GM18505 (cell line): ENCODE data around the gene SNRK.
A peak's percentile ranks its signal among the peaks of the same experiment; 100 is the strongest.

Experiments
- ATAC-seq: cut with Tn5 transposase; IDR thresholded peaks from one replicate; pipeline ENCODE4 v1.9.1; 2021; ENCODE audit not compliant: unreplicated experiment
- POLR2A ChIP-seq: IDR thresholded peaks from 4 replicates; pipeline ENCODE4 v1.6.1; 2011; ENCODE audit warnings: borderline replicate concordance; ENCODE audit not compliant: insufficient read depth, insufficient read length; ENCODE audit errors: extremely low read depth

SNRK gene

DNA sequence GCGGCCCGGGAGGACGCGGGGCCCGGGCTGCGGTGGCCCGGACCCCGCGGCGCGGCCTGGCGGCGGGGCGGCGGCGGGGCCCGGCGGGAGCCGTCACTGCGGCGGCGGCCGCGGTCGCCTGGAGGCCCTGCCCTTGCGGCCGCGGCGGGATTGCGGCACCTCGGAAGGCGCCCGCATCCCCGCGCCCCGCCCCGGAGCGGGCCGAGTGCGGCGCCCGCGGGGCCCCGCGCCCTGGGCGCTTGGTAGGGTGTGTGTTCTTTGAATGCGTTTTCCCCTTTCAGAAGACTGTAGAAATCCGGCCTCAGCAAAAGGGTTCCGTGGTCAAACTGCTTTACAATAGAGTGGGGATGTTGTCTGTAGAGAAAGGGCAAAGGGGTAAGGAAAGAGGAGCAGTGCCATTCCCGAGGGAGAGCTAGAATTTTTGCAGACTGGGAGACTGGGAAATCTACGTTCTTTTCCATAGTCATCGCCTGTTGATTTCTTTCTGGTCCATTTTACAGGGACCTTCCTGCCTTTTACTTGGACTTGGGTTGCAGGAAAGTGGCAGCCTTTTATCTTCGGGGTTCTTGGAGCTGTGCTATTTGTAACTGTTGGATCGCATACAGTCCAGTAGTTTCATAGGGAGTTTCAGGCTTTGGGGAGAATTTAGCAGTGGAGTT, 630 bp downstream of the SNRK start:
- no peak for TF ChIP-seq POLR2A
- ATAC-seq, result peak; percentile 34

DNA sequence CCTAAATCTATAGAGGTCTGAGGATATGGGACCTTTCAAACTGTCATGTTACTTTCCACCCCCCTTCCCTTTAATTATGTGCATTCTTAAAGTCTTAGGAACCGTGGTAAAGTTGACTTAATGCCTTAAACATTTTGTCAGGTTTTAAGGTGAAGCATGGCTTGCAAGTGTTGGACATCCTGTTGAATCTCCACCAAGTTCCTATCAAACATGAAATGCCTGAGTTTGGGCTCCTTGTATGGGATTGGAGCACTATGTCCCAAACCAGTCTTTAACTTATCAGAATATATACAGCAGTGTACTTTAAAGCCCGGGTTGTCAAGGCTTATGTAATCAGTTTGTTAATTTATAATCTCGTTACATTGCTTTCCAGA, 1.1 kb downstream of the SNRK start:
- no peak for TF ChIP-seq POLR2A
- no peak for ATAC-seq

GRCh38 chr3:43288366-43288765, 2.0 kb downstream of the SNRK start:
- no peak for TF ChIP-seq POLR2A
- ATAC-seq, result no peak

DNA sequence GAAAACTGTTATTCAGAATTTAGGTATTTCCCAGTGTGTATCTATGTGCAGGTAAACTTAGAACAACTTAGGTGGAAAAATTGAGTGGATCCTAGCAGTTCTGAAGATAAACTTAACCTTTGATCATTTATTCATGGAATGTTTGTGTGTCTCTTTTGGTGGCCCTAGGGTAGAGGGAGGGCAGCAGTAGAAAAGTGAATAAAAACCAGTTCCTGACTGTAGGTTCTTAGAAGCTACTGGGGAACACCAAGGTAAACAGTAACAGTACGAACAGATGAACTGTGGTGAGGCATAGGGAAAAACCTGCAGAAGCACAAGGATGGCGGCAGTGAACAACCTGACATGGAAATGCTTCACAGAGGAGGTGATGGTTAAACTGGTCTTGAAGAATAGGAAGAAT, 2.5 kb downstream of the SNRK start:
- no peak for ATAC-seq
- no peak for TF ChIP-seq POLR2A

- no peak for TF ChIP-seq POLR2A
- ATAC-seq, result no peak
Observed at GRCh38 chr3:43289401-43289800, 3.1 kb downstream of the SNRK start.

- ATAC-seq, result no peak
- no peak for TF ChIP-seq POLR2A
Observed at GRCh38 chr3:43289841-43290470, 3.6 kb downstream of the SNRK start.

GRCh38 chr3:43290956-43291355, 4.6 kb downstream of the SNRK start:
- TF ChIP-seq POLR2A, result no peak
- no peak for ATAC-seq

DNA sequence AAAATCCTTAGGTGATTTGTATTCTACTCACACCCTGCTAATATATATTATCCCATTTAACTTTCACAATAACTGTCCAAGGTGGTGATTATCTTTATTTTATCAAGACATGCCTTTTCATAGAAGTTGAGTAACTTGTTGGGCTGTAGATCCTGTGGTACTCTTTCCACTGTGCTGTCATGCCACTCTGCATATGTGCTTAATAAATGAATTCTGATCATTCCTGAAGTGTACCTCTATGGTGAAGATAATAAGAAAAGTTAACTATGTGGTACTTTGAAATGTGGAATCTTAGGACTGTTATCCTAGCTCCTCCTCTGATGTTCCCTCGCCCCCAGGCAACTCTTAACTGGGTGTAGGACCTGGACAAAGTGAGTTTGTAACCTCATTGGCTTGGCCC, 5.2 kb downstream of the SNRK start:
- TF ChIP-seq POLR2A, result no peak
- no peak for ATAC-seq

DNA sequence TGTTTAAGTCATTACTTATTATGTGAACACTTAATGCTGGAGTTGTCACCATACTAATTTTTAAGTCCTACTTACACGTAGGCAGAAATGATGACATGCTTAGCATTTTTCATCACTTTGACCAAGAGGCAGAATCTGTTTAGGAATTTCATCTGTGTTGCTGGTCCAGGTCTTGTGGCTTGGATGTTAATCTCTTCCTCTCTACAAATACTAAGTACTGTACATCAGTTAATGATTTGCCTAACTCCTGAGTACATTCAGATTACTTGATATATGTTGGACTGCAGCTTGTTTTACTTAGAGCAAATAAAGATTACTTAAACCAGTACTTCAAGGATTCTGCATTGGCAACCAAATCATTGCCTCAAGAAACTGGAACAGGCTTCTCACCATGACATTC, 8.6 kb downstream of the SNRK start:
- TF ChIP-seq POLR2A, result no peak
- ATAC-seq, result no peak

- ATAC-seq, result peak; percentile 79
- TF ChIP-seq POLR2A, result no peak
Observed at GRCh38 chr3:43296565-43296964, 10.2 kb downstream of the SNRK start.

DNA sequence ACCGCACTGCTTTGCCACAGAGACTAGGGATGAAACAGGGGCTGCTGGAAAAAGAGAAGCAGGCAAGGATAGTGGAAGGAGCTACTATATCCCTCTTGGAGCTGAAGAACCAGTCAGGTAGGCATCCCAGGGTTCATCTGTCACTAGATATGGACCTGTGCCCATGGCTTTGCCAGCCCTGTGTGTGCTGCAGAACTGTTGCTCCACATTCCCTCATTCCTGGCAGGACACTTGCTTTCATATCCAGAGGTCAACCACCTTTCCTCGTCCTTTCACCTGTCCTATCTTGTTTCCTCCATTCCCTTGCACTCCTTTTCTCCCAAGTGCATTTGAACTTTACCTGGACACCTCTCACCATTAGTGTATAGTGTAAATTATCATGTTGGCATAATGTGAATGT, 12.0 kb downstream of the SNRK start:
- TF ChIP-seq POLR2A, result no peak
- no peak for ATAC-seq

DNA sequence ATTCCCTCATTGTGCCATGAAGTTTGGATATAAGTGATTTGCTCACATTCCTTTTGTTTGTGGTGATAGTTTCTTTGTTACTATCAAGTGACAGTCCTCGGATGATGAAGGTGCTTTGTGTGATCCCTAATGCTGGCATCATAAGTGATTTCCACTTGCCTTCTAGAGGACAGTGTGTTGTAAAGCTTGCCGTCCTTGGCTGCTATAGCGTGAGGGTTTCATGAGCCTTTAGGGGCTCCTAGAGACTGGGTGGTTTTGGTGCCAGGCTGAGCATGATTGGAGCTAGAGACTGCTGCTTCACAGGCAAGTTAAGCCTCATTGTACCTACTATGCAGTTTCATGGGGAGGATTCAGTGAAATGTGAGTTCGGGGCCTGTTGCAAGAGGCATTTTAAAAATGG, 12.4 kb downstream of the SNRK start:
- no peak for ATAC-seq
- no peak for TF ChIP-seq POLR2A

- no peak for ATAC-seq
- no peak for TF ChIP-seq POLR2A
Observed at GRCh38 chr3:43302116-43302880, 16.0 kb downstream of the SNRK start.

DNA sequence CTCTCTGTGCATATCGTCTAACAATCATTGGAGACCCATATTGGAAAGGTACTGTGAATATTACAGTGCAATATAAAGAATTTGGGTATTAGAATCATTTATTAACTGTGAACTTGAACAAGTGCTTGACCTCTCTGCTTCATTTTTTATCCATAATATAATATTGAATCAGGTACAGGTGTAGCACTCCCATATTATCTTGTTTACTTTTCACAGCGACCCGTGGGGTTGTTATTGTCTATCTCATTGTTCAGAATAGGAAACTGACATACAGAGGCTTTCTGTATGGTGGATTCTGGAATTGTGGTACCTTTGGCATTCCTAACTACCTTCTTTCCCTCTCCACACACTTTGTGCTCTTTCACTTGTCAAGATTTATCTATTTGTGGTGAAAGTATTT, 17.8 kb downstream of the SNRK start:
- no peak for ATAC-seq
- no peak for TF ChIP-seq POLR2A
